Measurements from ENCODE around the gene HMCES. TPM values are rescaled to one million over a fixed set of nuclear protein-coding genes. Genes with fewer than 3 reads are reported as not detected.

The HMCES gene
- polyA plus RNA-seq, 3 donors, result 11.9 to 23.0 (median 18.0) TPM

DNA sequence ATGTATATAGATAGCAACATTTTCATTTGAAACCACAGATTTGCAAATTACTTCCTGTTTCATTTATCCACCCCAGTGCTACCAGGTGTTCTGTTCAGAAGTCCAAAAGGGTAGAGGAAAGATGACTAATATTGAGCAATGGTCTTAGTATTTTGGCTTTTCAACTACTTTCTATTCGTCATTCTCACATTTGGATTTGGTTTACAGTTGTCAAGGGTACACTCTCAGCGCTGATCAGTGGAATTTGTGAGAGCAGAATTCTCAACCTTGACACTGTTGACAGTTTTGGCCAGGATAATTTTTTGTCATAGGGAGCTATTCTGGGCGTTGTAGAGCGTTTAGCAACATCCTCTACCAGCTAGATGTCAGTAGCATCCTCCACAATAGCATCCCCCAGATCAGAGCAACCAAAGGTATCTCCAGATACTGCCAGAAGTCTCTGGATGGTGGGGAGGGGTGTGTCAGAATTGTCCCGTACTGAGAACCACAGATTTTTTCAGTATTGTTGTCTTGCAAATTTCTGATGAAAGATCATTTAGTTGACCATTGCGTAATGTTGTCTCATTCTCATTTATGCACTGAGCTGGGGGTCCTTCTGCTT lies 4.2 kb downstream of the HMCES start:
- H3K27me3 ChIP-seq (ENCODE audit: control insufficient read depth in 2 of 2, insufficient read depth in 2 of 2, low read length in 2 of 2), result peaks cover 0 to 6% of the 10 kb centered on the region in 2 donors
- H3K4me2 ChIP-seq (replicated peaks; ENCODE audit: extremely low read depth, low read length, poor library complexity, severe bottlenecking), result no peak overlapping the region
- peaks cover 4 to 8% (median 5%) of the 10 kb centered on the region in 3 donors for H3K27me3 Mint-ChIP-seq (ENCODE audit: low read depth in 3 of 3)
- H3K79me2 ChIP-seq (ENCODE audit: insufficient read depth, low read length), result peaks cover 3% of the 10 kb centered on the region
- no peak overlapping the region for H2AFZ ChIP-seq (ENCODE audit: insufficient read depth, low read depth, low read length, poor library complexity, severe bottlenecking)
- DNase-seq, result peak in 2 of 3 donors; percentile 30 to 36
- H4K20me1 ChIP-seq (ENCODE audit: insufficient read depth, low read length), result no peaks in the 10 kb centered on the region
- WGBS (ENCODE audit: insufficient coverage), result 65% methylated on average over 2 of the region's 6 CpGs
- H3K4me3 ChIP-seq (replicated peaks in 1 of 3; ENCODE audit: low read depth in 2 of 3, low read length in 3 of 3), result no peak overlapping the region
- intact Hi-C loops (cut with micrococcal nuclease), result no loop called here
- no peak overlapping the region for H3K4me3 Mint-ChIP-seq
- no peaks in the 10 kb centered on the region for H3K9me3 ChIP-seq (replicated peaks in 1 of 2; ENCODE audit: control insufficient read depth in 1 of 2, insufficient read depth in 1 of 2, low read length in 2 of 2)
- TF ChIP-seq, protein P1, sequence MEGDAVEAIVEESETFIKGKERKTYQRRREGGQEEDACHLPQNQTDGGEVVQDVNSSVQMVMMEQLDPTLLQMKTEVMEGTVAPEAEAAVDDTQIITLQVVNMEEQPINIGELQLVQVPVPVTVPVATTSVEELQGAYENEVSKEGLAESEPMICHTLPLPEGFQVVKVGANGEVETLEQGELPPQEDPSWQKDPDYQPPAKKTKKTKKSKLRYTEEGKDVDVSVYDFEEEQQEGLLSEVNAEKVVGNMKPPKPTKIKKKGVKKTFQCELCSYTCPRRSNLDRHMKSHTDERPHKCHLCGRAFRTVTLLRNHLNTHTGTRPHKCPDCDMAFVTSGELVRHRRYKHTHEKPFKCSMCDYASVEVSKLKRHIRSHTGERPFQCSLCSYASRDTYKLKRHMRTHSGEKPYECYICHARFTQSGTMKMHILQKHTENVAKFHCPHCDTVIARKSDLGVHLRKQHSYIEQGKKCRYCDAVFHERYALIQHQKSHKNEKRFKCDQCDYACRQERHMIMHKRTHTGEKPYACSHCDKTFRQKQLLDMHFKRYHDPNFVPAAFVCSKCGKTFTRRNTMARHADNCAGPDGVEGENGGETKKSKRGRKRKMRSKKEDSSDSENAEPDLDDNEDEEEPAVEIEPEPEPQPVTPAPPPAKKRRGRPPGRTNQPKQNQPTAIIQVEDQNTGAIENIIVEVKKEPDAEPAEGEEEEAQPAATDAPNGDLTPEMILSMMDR (IDR thresholded peaks at IDR 0.05), result no peak
- H3K36me3 ChIP-seq (replicated peaks in 1 of 2; ENCODE audit: control insufficient read depth in 1 of 2, insufficient read depth in 2 of 2, low read length in 2 of 2), result peaks cover 3 to 7% of the 10 kb centered on the region in 2 donors
- no peak overlapping the region for H3K9ac ChIP-seq (ENCODE audit: insufficient read depth, low read length, poor library complexity, severe bottlenecking)
- H3K27ac ChIP-seq (ENCODE audit: low read depth in 1 of 2, low read length in 2 of 2), result no peak overlapping the region
- H3K4me1 ChIP-seq (ENCODE audit: control insufficient read depth in 1 of 2, insufficient read depth in 2 of 2, low read length in 2 of 2), result peaks cover 25 to 37% of the 10 kb centered on the region in 2 donors
- H3K36me3 Mint-ChIP-seq, result peaks cover 9 to 22% of the 10 kb centered on the region in 2 donors
- peaks cover 0 to 1% (median 0%) of the 10 kb centered on the region in 7 donors for H3K9me3 Mint-ChIP-seq
- peaks cover 34% of the 10 kb centered on the region for H3K4me1 Mint-ChIP-seq
- H3K27ac Mint-ChIP-seq, result no peak overlapping the region

DNA sequence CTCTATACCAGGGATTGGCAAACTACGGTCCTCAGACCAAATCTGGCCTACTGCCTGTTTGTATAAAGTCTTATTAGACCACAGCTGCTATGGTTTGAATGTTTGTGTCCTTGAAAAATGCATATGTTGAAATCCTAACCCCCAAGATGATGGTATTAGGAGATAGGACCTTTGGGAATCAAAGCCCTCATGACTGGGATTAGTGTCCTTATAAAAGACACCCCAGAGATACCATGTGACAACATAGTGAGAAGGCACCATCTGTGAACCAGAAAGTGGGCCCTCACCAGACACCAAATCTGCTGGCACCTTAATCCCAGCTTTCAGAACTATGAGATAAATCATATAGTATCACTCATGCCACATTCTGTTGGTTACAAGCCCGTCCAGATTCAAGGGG lies 7.4 kb downstream of the HMCES start:
- Histone ChIP-seq H3K9me3 (replicated peaks in 1 of 2; ENCODE audit: control insufficient read depth in 1 of 2, insufficient read depth in 1 of 2, low read length in 2 of 2) (no peaks in the 10 kb centered on the region), H3K4me3 (replicated peaks in 1 of 3; ENCODE audit: low read depth in 2 of 3, low read length in 3 of 3) (no peak overlapping the region), H3K36me3 (replicated peaks in 1 of 2; ENCODE audit: control insufficient read depth in 1 of 2, insufficient read depth in 2 of 2, low read length in 2 of 2) (peaks cover 7 to 27% of the 10 kb centered on the region in 2 donors), H3K4me2 (replicated peaks; ENCODE audit: extremely low read depth, low read length, poor library complexity, severe bottlenecking) (no peak overlapping the region), H4K20me1 (ENCODE audit: insufficient read depth, low read length) (no peaks in the 10 kb centered on the region), H3K27me3 (ENCODE audit: control insufficient read depth in 2 of 2, insufficient read depth in 2 of 2, low read length in 2 of 2) (no peaks in the 10 kb centered on the region), H3K27ac (ENCODE audit: low read depth in 1 of 2, low read length in 2 of 2) (no peak overlapping the region), H3K4me1 (ENCODE audit: control insufficient read depth in 1 of 2, insufficient read depth in 2 of 2, low read length in 2 of 2) (peaks cover 8 to 14% of the 10 kb centered on the region in 2 donors), H3K79me2 (ENCODE audit: insufficient read depth, low read length) (peaks cover 3% of the 10 kb centered on the region), H2AFZ (ENCODE audit: insufficient read depth, low read depth, low read length, poor library complexity, severe bottlenecking) (no peak overlapping the region), H3K9ac (ENCODE audit: insufficient read depth, low read length, poor library complexity, severe bottlenecking) (no peak overlapping the region)
- no CpG with 5 or more reads among the region's 2 CpGs for whole genome bisulfite sequencing (ENCODE audit: insufficient coverage)
- no peak overlapping the region for H3K4me3 Mint-ChIP-seq
- no peak for DNase-seq
- H3K36me3 Mint-ChIP-seq, result peaks cover 19 to 38% of the 10 kb centered on the region in 2 donors
- H3K4me1 Mint-ChIP-seq, result peaks cover 15% of the 10 kb centered on the region
- H3K9me3 Mint-ChIP-seq, result no peaks in the 10 kb centered on the region
- intact Hi-C loops (cut with micrococcal nuclease), result no loop called here
- no peak overlapping the region for H3K27ac Mint-ChIP-seq
- peaks cover 0 to 1% (median 0%) of the 10 kb centered on the region in 3 donors for H3K27me3 Mint-ChIP-seq (ENCODE audit: low read depth in 3 of 3)
- TF ChIP-seq, protein P1 (IDR thresholded peaks at IDR 0.05), result no peak

All from CD14-positive monocyte (primary cell).